ENCODE measurements around the gene CEL.

DNA sequence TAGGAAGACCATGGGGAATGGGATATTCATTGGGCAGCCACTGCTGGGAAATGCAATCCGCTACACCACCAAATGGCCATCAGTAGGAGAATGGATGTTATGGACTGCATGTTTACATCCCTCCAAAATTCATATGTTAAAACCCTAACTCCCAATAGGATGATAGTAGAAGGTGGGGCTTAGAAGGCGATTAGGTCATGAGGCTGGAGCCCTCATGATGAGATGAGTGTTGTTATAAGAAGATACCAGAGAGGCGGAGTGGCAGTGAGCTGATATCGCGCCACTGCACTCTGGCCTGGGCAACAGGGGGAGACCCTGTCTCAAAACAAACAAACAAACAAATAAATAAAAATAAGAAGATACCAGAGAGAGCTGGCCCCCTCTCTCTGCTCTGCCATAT is 47.1 kb upstream of the CEL start:
- TF ChIP-seq CTCF (IDR thresholded peaks at IDR 0.05) (no peak), EP300 (IDR thresholded peaks at IDR 0.05) (no peak), POLR2AphosphoS5 (IDR thresholded peaks at IDR 0.05) (no peak)
